GM12878 (cell line): ENCODE results near the gene AIFM1. TPM values are rescaled to one million over a fixed set of nuclear protein-coding genes. Genes with fewer than 3 reads are reported as not detected.

Experiments used
- ATAC-seq: fragments of 200-7000 bp; cut with Tn5 transposase; 3 replicates; pipeline ENCODE4 v1.9.1; 2020; ENCODE audit warnings: mild to moderate bottlenecking, moderate library complexity
- BruUV-seq: library from RNA; stranded (reverse); fragments of 400-500 nt; replicated peaks from 2 replicates; lab custom pipeline; 2021; lab: Mats Ljungman, UMichigan
- CTCF ChIA-PET: fragments of 300-600 bp; sonication (Branson Sonifier 250); formaldehyde crosslinking; extraction: SDS; loops from one replicate; lab custom pipeline; 2021; ENCODE audit warnings: inconsistent platforms; lab: Yijun Ruan, JAX
- POLR2A ChIA-PET: fragments of 350-600 bp; formaldehyde crosslinking; extraction: SDS; loops from one replicate; lab custom pipeline; 2021; ENCODE audit warnings: inconsistent platforms; lab: Charles Lee
- RAD21 ChIA-PET: fragments of 300-600 bp; sonication (Branson Sonifier 250); formaldehyde crosslinking; loops from one replicate; lab custom pipeline; 2023; ENCODE audit warnings: antibody characterized with exemption; ENCODE audit not compliant: unreplicated experiment; lab: Charles Lee
- SMC1A ChIA-PET: fragments of 300-600 bp; sonication (Branson Sonifier 250); formaldehyde crosslinking; loops from one replicate; lab custom pipeline; 2023; ENCODE audit not compliant: unreplicated experiment, uncharacterized antibody; lab: Charles Lee
- DNase-seq: peaks from one replicate; pipeline ENCODE4 v3.0.0-alpha.2; 2011; ENCODE audit warnings: low read depth, low spot score
- FAIRE-seq: peaks from 3 replicates; lab custom pipeline; 2011; peaks lifted over from hg19 to GRCh38; lab: Jason Lieb, UNC
- H2AFZ ChIP-seq: 2 replicates; pipeline ENCODE4 v1.6.0; 2011; ENCODE audit warnings: low read depth, low read length, control low read depth; ENCODE audit not compliant: control insufficient read depth
- H3K27ac ChIP-seq: 2 replicates; pipeline ENCODE4 v1.5.1; 2011; ENCODE audit warnings: control low read depth; ENCODE audit not compliant: control insufficient read depth, insufficient read depth
- H3K27me3 ChIP-seq, 2 experiments: replicated peaks in 1 of 2; 2 replicates each; pipeline versions ENCODE4 v1.6.0 to v1.6.1; 2011; ENCODE audit warnings: low read length in 1 of 2; ENCODE audit not compliant: control insufficient read depth in 2 of 2, insufficient read depth in 2 of 2
- H3K36me3 ChIP-seq, 2 experiments: 2 replicates each; pipeline ENCODE4 v1.5.1; 2011; ENCODE audit warnings: low read length in 1 of 2; ENCODE audit not compliant: control insufficient read depth in 2 of 2, insufficient read depth in 2 of 2
- H3K4me1 ChIP-seq: 2 replicates; pipeline ENCODE4 v1.6.1; 2011; ENCODE audit warnings: mild to moderate bottlenecking, low read length, moderate library complexity, mixed read lengths; ENCODE audit not compliant: control insufficient read depth, insufficient read depth
- H3K4me2 ChIP-seq: 2 replicates; pipeline ENCODE4 v1.6.0; 2011; ENCODE audit warnings: control low read depth; ENCODE audit not compliant: control insufficient read depth, insufficient read depth
- H3K4me3 ChIP-seq: fragments of 200-600 bp; sonication (generic); 2 replicates; pipeline ENCODE4 v1.5.1; 2016
- H3K79me2 ChIP-seq: 2 replicates; pipeline ENCODE4 v1.6.0; 2011; ENCODE audit warnings: low read length; ENCODE audit not compliant: control insufficient read depth, insufficient read depth
- H3K9ac ChIP-seq: 2 replicates; pipeline ENCODE4 v1.8.0; 2011; ENCODE audit warnings: low read length, control low read depth, mixed read lengths; ENCODE audit not compliant: control insufficient read depth, insufficient read depth
- H3K9me3 ChIP-seq: replicated peaks from 3 replicates; pipeline ENCODE4 v1.5.1; 2011; ENCODE audit warnings: mild to moderate bottlenecking, low read length; ENCODE audit not compliant: control insufficient read depth, insufficient read depth
- H4K20me1 ChIP-seq: 2 replicates; pipeline ENCODE4 v1.6.0; 2011; ENCODE audit not compliant: control insufficient read depth, insufficient read depth
- ATF3 ChIP-seq: IDR thresholded peaks from 2 replicates; pipeline ENCODE4 v1.6.1; 2011; ENCODE audit warnings: low read depth, mild to moderate bottlenecking, low read length, moderate library complexity, borderline replicate concordance; ENCODE audit errors: extremely low read depth
- MEF2B ChIP-seq: fragments of 450-650 bp; IDR thresholded peaks from 2 replicates; pipeline ENCODE4 v1.6.1; 2018; ENCODE audit warnings: mild to moderate bottlenecking, moderate library complexity; ENCODE audit not compliant: partially characterized antibody, poor library complexity, severe bottlenecking
- NFYB ChIP-seq: IDR thresholded peaks from 2 replicates; pipeline ENCODE4 v1.6.1; 2011; ENCODE audit warnings: low read depth, mild to moderate bottlenecking, low read length, improper control_type of control experiment, moderate library complexity; ENCODE audit not compliant: insufficient read depth
- PBX3 ChIP-seq: IDR thresholded peaks from 2 replicates; pipeline ENCODE4 v1.6.1; 2011; ENCODE audit warnings: mild to moderate bottlenecking, low read depth, low read length, moderate library complexity; ENCODE audit not compliant: insufficient replicate concordance
- POLR2AphosphoS5 ChIP-seq: IDR thresholded peaks from 2 replicates; pipeline ENCODE4 v1.6.1; 2011; ENCODE audit warnings: mild to moderate bottlenecking, low read length, inconsistent platforms
- RUNX3 ChIP-seq: IDR thresholded peaks from 2 replicates; pipeline ENCODE4 v1.6.1; 2012; ENCODE audit warnings: low read length, inconsistent platforms
- SREBF1 ChIP-seq: IDR thresholded peaks from 2 replicates; pipeline ENCODE4 v1.6.1; 2012; ENCODE audit warnings: mild to moderate bottlenecking, low read length
- ZNF24 ChIP-seq: fragments of 450-650 bp; IDR thresholded peaks from 2 replicates; pipeline ENCODE4 v1.6.1; 2017; ENCODE audit warnings: antibody characterized with exemption, mild to moderate bottlenecking
- WGBS: methylation state at CpG from one replicate; pipeline ENCODE4 v1.1.6; 2016; ENCODE audit warnings: low lambda C conversion rate; ENCODE audit not compliant: insufficient replicate concordance, insufficient coverage; ENCODE audit errors: missing lambda C conversion rate; 5-methylcytosine and 5-hydroxymethylcytosine counted together
- in situ Hi-C: fragments of 300-500 bp; cut with MboI; formaldehyde crosslinking; loops from 9 replicates; pipeline ENCODE4 v1.14.3; 2018; ENCODE audit warnings: mixed read lengths
- intact Hi-C: fragments of 100-400 bp; cut with micrococcal nuclease; formaldehyde crosslinking; loops from one replicate; pipeline ENCODE4 v1.14.2; 2022; ENCODE audit not compliant: unreplicated experiment
- polyA plus RNA-seq, 11 experiments: library from polyadenylated mRNA; depleted of rRNA in 4 of 11; unstranded in 6 of 11; stranded (reverse) in 5 of 11; fragments of >200 nt; fragmentation: Nextera tagmentation in 4 of 11; fragmentation: Illumina TruSeq in 1 of 11; extraction: Ambion mirVana in 4 of 11; extraction: Trizol in 1 of 11; gene quantifications; 1 replicate in 1 of 11; 2 replicates in 10 of 11; pipeline versions ENCODE4 v1.2.1 to v1.2.3, GENCODE V29; 2011 to 2016; ENCODE audit warnings: inconsistent platforms in 2 of 11, missing spikeins in 2 of 11, low read depth in 1 of 11
- total RNA-seq, 4 experiments: library from RNA; depleted of rRNA in 3 of 4; stranded (reverse); fragments of >200 nt in 3 of 4; fragmentation: Illumina TruSeq in 1 of 4; extraction: Trizol in 1 of 4; gene quantifications; 2 replicates each; pipeline versions ENCODE4 v1.2.1 to v1.2.3, GENCODE V29; 2013 to 2021

Gene AIFM1
- total and polyA plus RNA-seq, 10 of the 15 experiments (the other 5 are each of a cell fraction or from before 2014, with no cell fraction given), result 44.2 to 121 (median 80.0) TPM

- Histone ChIP-seq H2AFZ (no peak overlapping the region), H3K9me3 (no peaks in the 10 kb centered on the region), H3K9ac (no peak overlapping the region), H3K4me1 (no peaks in the 10 kb centered on the region), H3K27me3 (no peaks in the 10 kb centered on the region), H3K4me2 (no peak overlapping the region), H3K27ac (no peak overlapping the region), H3K79me2 (peaks cover 24% of the 10 kb centered on the region), H3K36me3 (0 out of 4 replicates have a peak, but pooled peaks cover 0 to 3% of the 10 kb centered on the region in 2 experiments), H4K20me1 (no peaks in the 10 kb centered on the region), H3K4me3 (no peak overlapping the region)
- ATAC-seq, result peak; percentile 55; the same call in 2 of the 3 replicates
- SMC1A ChIA-PET, result interaction anchor here (0.9 to 3.2 kb wide), 8 partner anchors 14 to 80 kb away, joined by 3 to 11 read pairs (median 3); no protein-coding TSS in a partner anchor
- TF ChIP-seq RUNX3, result no peak
- no peak for TF ChIP-seq ATF3
- TF ChIP-seq SREBF1, result no peak
- TF ChIP-seq POLR2AphosphoS5, result no peak
- TF ChIP-seq NFYB, result no peak
- TF ChIP-seq ZNF24, result no peak
- TF ChIP-seq MEF2B, result no peak
- TF ChIP-seq PBX3, result no peak
- intact Hi-C loops (no loop called here), in situ Hi-C loops (no loop called here)
- no peak for FAIRE-seq
- WGBS, result 69% methylated on average over 4 of the region's 4 CpGs
- no peak for DNase-seq
- RAD21 ChIA-PET, result interaction anchor here (0.7 to 1.5 kb wide), 4 partner anchors 14 to 99 kb away, joined by 3 to 6 read pairs (median 4); no protein-coding TSS in a partner anchor
- BruUV-seq, result no TSS peak
- POLR2A ChIA-PET, result interaction anchor here (0.6 kb wide), 1 partner anchor 321 kb away, joined by 3 read pairs; no protein-coding TSS in a partner anchor
- CTCF ChIA-PET, result interaction anchor here (1.0 to 1.8 kb wide), 4 partner anchors 10 to 80 kb away, joined by 3 to 7 read pairs (median 4); no protein-coding TSS in a partner anchor
These were observed 5.9 kb downstream of the AIFM1 start for GRCh38 chrX:130159776-130160175.
